NCI-H1105 (cell line): ENCODE results near the gene HPS1.

Experiments used
- DNase-seq: peaks from one replicate; lab custom pipeline; 2025; lab: John Stamatoyannopoulos, UW

The HPS1 gene

GRCh38 chr10:98432330-98432729, 14.4 kb downstream of the HPS1 start:
- DNase-seq: no peak

- no peak for DNase-seq
Observed at GRCh38 chr10:98431016-98431415, 15.7 kb downstream of the HPS1 start.

- no peak for DNase-seq
Observed at GRCh38 chr10:98430427-98430826, 16.3 kb downstream of the HPS1 start.

GRCh38 chr10:98429320-98430072, 17.2 kb downstream of the HPS1 start:
- DNase-seq: no peak

GRCh38 chr10:98427011-98427515, 19.7 kb downstream of the HPS1 start:
- no peak for DNase-seq

GRCh38 chr10:98425511-98426352, 21.0 kb downstream of the HPS1 start:
- DNase-seq: no peak

- no peak for DNase-seq
Observed at GRCh38 chr10:98424295-98425254, 22.2 kb downstream of the HPS1 start.

GRCh38 chr10:98423691-98424120, 23.0 kb downstream of the HPS1 start:
- DNase-seq: no peak

GRCh38 chr10:98422182-98422581, 24.6 kb downstream of the HPS1 start:
- no peak for DNase-seq

- no peak for DNase-seq
Observed at GRCh38 chr10:98420786-98421185, 25.9 kb downstream of the HPS1 start.

- DNase-seq: no peak
Observed at GRCh38 chr10:98419469-98420261, 27.1 kb downstream of the HPS1 start.

GRCh38 chr10:98418665-98419468, 27.9 kb downstream of the HPS1 start:
- no peak for DNase-seq

- no peak for DNase-seq
Observed at GRCh38 chr10:98417973-98418664, 28.6 kb downstream of the HPS1 start.

- DNase-seq: no peak
Observed at GRCh38 chr10:98417481-98417959, 29.2 kb downstream of the HPS1 start.

GRCh38 chr10:98416606-98417388, 29.9 kb downstream of the HPS1 start:
- DNase-seq: no peak

- no peak for DNase-seq
Observed at GRCh38 chr10:98415731-98416119, 31.0 kb downstream of the HPS1 start.

- DNase-seq: peak; percentile 80
Observed at GRCh38 chr10:98414932-98415730, 31.6 kb downstream of the HPS1 start, which contains the start of gene PYROXD2. Gene PYROXD2 (minus strand): TSS chr10:98415182. CDS start chr10:98415135, 47 bp downstream.

- DNase-seq: no peak
Observed at GRCh38 chr10:98414578-98414931, 32.2 kb downstream of the HPS1 start.
